HEK293 (cell line): ENCODE data around the gene RANBP3L.

Experiments
- BCL11A ChIP-seq: fragments of 450-650 bp; formaldehyde crosslinking; IDR thresholded peaks from 2 replicates; pipeline ENCODE4 v1.5.1; 2016; ENCODE audit warnings: low read depth, missing biosample characterization, missing genetic modification characterization
- FEZF1 ChIP-seq: fragments of 450-650 bp; formaldehyde crosslinking; IDR thresholded peaks from 2 replicates; pipeline ENCODE4 v1.5.1; 2016; ENCODE audit warnings: missing biosample characterization, missing genetic modification characterization
- KLF1 ChIP-seq: fragments of 450-650 bp; formaldehyde crosslinking; IDR thresholded peaks from 2 replicates; pipeline ENCODE4 v1.5.1; 2016; ENCODE audit warnings: missing biosample characterization, missing genetic modification characterization
- KLF10 ChIP-seq: fragments of 450-650 bp; IDR thresholded peaks from 2 replicates; pipeline ENCODE4 v1.5.1; 2018; ENCODE audit warnings: missing biosample characterization, mild to moderate bottlenecking, missing genetic modification characterization
- KLF7 ChIP-seq: fragments of 450-650 bp; formaldehyde crosslinking; IDR thresholded peaks from 2 replicates; pipeline ENCODE4 v1.5.1; 2016; ENCODE audit warnings: missing biosample characterization, missing genetic modification characterization, borderline replicate concordance
- MEIS1 ChIP-seq: sonication (generic); formaldehyde crosslinking; IDR thresholded peaks from 2 replicates; pipeline ENCODE4 v1.8.1; 2022; ENCODE audit warnings: missing genetic modification reagents, mild to moderate bottlenecking, borderline replicate concordance
- MZF1 ChIP-seq: fragments of 450-650 bp; formaldehyde crosslinking; IDR thresholded peaks from 2 replicates; pipeline ENCODE4 v1.5.1; 2017; ENCODE audit warnings: missing biosample characterization, missing genetic modification characterization, borderline replicate concordance
- PATZ1 ChIP-seq: fragments of 450-650 bp; formaldehyde crosslinking; IDR thresholded peaks from 2 replicates; pipeline ENCODE4 v1.5.1; 2016; ENCODE audit warnings: missing biosample characterization, missing genetic modification characterization
- PBX3 ChIP-seq: sonication (generic); formaldehyde crosslinking; IDR thresholded peaks from 2 replicates; pipeline ENCODE4 v1.8.1; 2022; ENCODE audit warnings: mild to moderate bottlenecking, moderate library complexity, missing genetic modification reagents
- REPIN1 ChIP-seq: fragments of 450-650 bp; formaldehyde crosslinking; IDR thresholded peaks from 2 replicates; pipeline ENCODE4 v1.5.1; 2017; ENCODE audit warnings: missing biosample characterization, missing genetic modification characterization, low read depth
- TRIM28 ChIP-seq: IDR thresholded peaks from 2 replicates; pipeline ENCODE4 v1.6.1; 2011; ENCODE audit warnings: low read length, control low read depth, borderline replicate concordance
- YY2 ChIP-seq: fragments of 450-650 bp; formaldehyde crosslinking; IDR thresholded peaks from 2 replicates; pipeline ENCODE4 v1.5.1; 2016; ENCODE audit warnings: missing biosample characterization, missing genetic modification characterization
- ZBTB21 ChIP-seq: fragments of 450-650 bp; formaldehyde crosslinking; IDR thresholded peaks from 2 replicates; pipeline ENCODE4 v1.5.1; 2017; ENCODE audit warnings: missing biosample characterization, missing genetic modification characterization
- ZBTB26 ChIP-seq: fragments of 450-650 bp; formaldehyde crosslinking; optimal IDR thresholded peaks from 2 replicates; pipeline ENCODE3; 2016; ENCODE audit warnings: missing biosample characterization, mild to moderate bottlenecking, missing genetic modification characterization
- ZEB2 ChIP-seq: fragments of 450-650 bp; formaldehyde crosslinking; IDR thresholded peaks from 2 replicates; pipeline ENCODE4 v1.5.1; 2016; ENCODE audit warnings: missing biosample characterization, missing genetic modification characterization
- ZNF121 ChIP-seq: fragments of 450-650 bp; formaldehyde crosslinking; IDR thresholded peaks from 2 replicates; pipeline ENCODE4 v1.5.1; 2016; ENCODE audit warnings: missing biosample characterization, missing genetic modification characterization
- ZNF138 ChIP-seq: fragments of 450-650 bp; formaldehyde crosslinking; IDR thresholded peaks from 2 replicates; pipeline ENCODE4 v1.5.1; 2016; ENCODE audit warnings: missing biosample characterization, missing genetic modification characterization, borderline replicate concordance
- ZNF202 ChIP-seq: fragments of 450-650 bp; formaldehyde crosslinking; IDR thresholded peaks from 2 replicates; pipeline ENCODE4 v1.5.1; 2016; ENCODE audit warnings: missing biosample characterization, missing genetic modification characterization, borderline replicate concordance
- ZNF211 ChIP-seq: fragments of 450-650 bp; formaldehyde crosslinking; IDR thresholded peaks from 2 replicates; pipeline ENCODE4 v1.5.1; 2016; ENCODE audit warnings: low read depth, missing biosample characterization, missing genetic modification characterization
- ZNF302 ChIP-seq: fragments of 450-650 bp; formaldehyde crosslinking; IDR thresholded peaks from 2 replicates; pipeline ENCODE4 v1.5.1; 2016; ENCODE audit warnings: missing biosample characterization, missing genetic modification characterization, low read depth
- ZNF324 ChIP-seq: fragments of 450-650 bp; formaldehyde crosslinking; IDR thresholded peaks from 2 replicates; pipeline ENCODE4 v1.5.1; 2016; ENCODE audit warnings: missing biosample characterization, missing genetic modification characterization
- ZNF350 ChIP-seq: fragments of 450-650 bp; formaldehyde crosslinking; IDR thresholded peaks from 2 replicates; pipeline ENCODE4 v1.5.0; 2017; ENCODE audit warnings: missing biosample characterization, mild to moderate bottlenecking, missing genetic modification characterization
- ZNF416 ChIP-seq: fragments of 450-650 bp; formaldehyde crosslinking; IDR thresholded peaks from 2 replicates; pipeline ENCODE4 v1.5.1; 2016; ENCODE audit warnings: missing biosample characterization, missing genetic modification characterization
- ZNF473 ChIP-seq: fragments of 450-650 bp; formaldehyde crosslinking; IDR thresholded peaks from 2 replicates; pipeline ENCODE4 v1.5.1; 2017; ENCODE audit warnings: missing biosample characterization, missing genetic modification characterization
- ZNF514 ChIP-seq: fragments of 450-650 bp; formaldehyde crosslinking; IDR thresholded peaks from 2 replicates; pipeline ENCODE4 v1.5.1; 2016; ENCODE audit warnings: missing biosample characterization, missing genetic modification characterization
- ZNF596 ChIP-seq: fragments of 450-650 bp; IDR thresholded peaks from 2 replicates; pipeline ENCODE4 v1.5.0; 2018; ENCODE audit warnings: missing biosample characterization, mild to moderate bottlenecking, missing genetic modification characterization, moderate library complexity
- ZNF610 ChIP-seq: fragments of 450-650 bp; formaldehyde crosslinking; IDR thresholded peaks from 2 replicates; pipeline ENCODE4 v1.5.1; 2016; ENCODE audit warnings: missing biosample characterization, missing genetic modification characterization, borderline replicate concordance
- ZNF664 ChIP-seq: fragments of 450-650 bp; formaldehyde crosslinking; IDR thresholded peaks from 2 replicates; pipeline ENCODE4 v1.5.1; 2016; ENCODE audit warnings: missing biosample characterization, missing genetic modification characterization
- ZNF670 ChIP-seq: fragments of 450-650 bp; formaldehyde crosslinking; IDR thresholded peaks from 2 replicates; pipeline ENCODE4 v1.5.1; 2016; ENCODE audit warnings: missing biosample characterization, missing genetic modification characterization, low read depth
- ZNF768 ChIP-seq: fragments of 450-650 bp; formaldehyde crosslinking; IDR thresholded peaks from 2 replicates; pipeline ENCODE4 v1.5.1; 2018; ENCODE audit warnings: missing biosample characterization, mild to moderate bottlenecking, missing genetic modification characterization
- ZNF843 ChIP-seq: fragments of 450-650 bp; formaldehyde crosslinking; IDR thresholded peaks from 2 replicates; pipeline ENCODE4 v1.5.1; 2016; ENCODE audit warnings: missing biosample characterization, missing genetic modification characterization
- TF ChIP-seq, protein P1 (sequence below): fragments of 450-650 bp; formaldehyde crosslinking; IDR thresholded peaks from 2 replicates; pipeline ENCODE4 v1.5.1; 2017; ENCODE audit warnings: missing biosample characterization, missing genetic modification characterization
- TF ChIP-seq, protein P2 (sequence below): IDR thresholded peaks from 2 replicates; pipeline ENCODE4 v1.6.1; 2011; ENCODE audit warnings: mild to moderate bottlenecking, low read depth, low read length, borderline replicate concordance

The RANBP3L gene

GRCh38 chr5:36241631-36242533, 59.8 kb downstream of the RANBP3L start, which contains the start of gene NADK2 (continued):
- TF ChIP-seq ZBTB21 (tag by site-specific recombination) (no peak; the same call in 1 of the 2 replicates), ZNF121 (tag by site-specific recombination) (no peak), ZNF664 (tag by site-specific recombination) (no peak), MEIS1 (CRISPR knock-in tag) (peak; percentile 34; the same call in 1 of the 2 replicates), KLF7 (peak; percentile 31; the same call in 1 of the 2 replicates), ZNF610 (tag by site-specific recombination) (peak; percentile 93), ZNF211 (tag by site-specific recombination) (no peak), ZNF138 (tag by site-specific recombination) (no peak), ZNF416 (tag by site-specific recombination) (no peak), MZF1 (tag by site-specific recombination) (peak; percentile 68), PATZ1 (tag by site-specific recombination) (peak; percentile 97), ZNF596 (tag by site-specific recombination) (0 out of 2 replicates have a peak, but pooled peaks have one; percentile 28), YY2 (tag by site-specific recombination) (peak; percentile 87), ZNF324 (peak; percentile 79), ZEB2 (tag by site-specific recombination) (peak; percentile 97), FEZF1 (tag by site-specific recombination) (peak; percentile 84), ZBTB26 (tag by site-specific recombination) (peak; percentile 95), ZNF473 (no peak), ZNF350 (tag by site-specific recombination) (no peak), ZNF302 (tag by site-specific recombination) (no peak), ZNF670 (tag by site-specific recombination) (no peak), ZNF768 (tag by site-specific recombination) (no peak; the same call in 1 of the 2 replicates), KLF1 (no peak; the same call in 1 of the 2 replicates), BCL11A (tag by site-specific recombination) (peak; percentile 84; the same call in 1 of the 2 replicates), ZNF843 (tag by site-specific recombination) (peak; percentile 77), ZNF202 (tag by site-specific recombination) (peak; percentile 48; the same call in 1 of the 2 replicates), ZNF514 (tag by site-specific recombination) (no peak), PBX3 (CRISPR knock-in tag) (peak; percentile 89), REPIN1 (0 out of 2 replicates have a peak, but pooled peaks have one; percentile 10), TRIM28 (no peak), KLF10 (tag by site-specific recombination) (peak; percentile 78)
- TF ChIP-seq, protein P1, sequence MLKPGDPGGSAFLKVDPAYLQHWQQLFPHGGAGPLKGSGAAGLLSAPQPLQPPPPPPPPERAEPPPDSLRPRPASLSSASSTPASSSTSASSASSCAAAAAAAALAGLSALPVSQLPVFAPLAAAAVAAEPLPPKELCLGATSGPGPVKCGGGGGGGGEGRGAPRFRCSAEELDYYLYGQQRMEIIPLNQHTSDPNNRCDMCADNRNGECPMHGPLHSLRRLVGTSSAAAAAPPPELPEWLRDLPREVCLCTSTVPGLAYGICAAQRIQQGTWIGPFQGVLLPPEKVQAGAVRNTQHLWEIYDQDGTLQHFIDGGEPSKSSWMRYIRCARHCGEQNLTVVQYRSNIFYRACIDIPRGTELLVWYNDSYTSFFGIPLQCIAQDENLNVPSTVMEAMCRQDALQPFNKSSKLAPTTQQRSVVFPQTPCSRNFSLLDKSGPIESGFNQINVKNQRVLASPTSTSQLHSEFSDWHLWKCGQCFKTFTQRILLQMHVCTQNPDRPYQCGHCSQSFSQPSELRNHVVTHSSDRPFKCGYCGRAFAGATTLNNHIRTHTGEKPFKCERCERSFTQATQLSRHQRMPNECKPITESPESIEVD (tag by site-specific recombination) = no peak; the same call in 1 of the 2 replicates
- TF ChIP-seq, protein P2, sequence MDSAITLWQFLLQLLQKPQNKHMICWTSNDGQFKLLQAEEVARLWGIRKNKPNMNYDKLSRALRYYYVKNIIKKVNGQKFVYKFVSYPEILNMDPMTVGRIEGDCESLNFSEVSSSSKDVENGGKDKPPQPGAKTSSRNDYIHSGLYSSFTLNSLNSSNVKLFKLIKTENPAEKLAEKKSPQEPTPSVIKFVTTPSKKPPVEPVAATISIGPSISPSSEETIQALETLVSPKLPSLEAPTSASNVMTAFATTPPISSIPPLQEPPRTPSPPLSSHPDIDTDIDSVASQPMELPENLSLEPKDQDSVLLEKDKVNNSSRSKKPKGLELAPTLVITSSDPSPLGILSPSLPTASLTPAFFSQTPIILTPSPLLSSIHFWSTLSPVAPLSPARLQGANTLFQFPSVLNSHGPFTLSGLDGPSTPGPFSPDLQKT = no peak
